H1 (cell line): Measurements from ENCODE around the gene SLC35F3. TPM values are rescaled to one million over a fixed set of nuclear protein-coding genes. Genes with fewer than 3 reads are reported as not detected.

Experiments
- CTCF ChIA-PET: fragments of 300-600 bp; sonication (Branson Sonifier 250); formaldehyde crosslinking; loops from one replicate; lab custom pipeline; 2021; ENCODE audit not compliant: partially characterized antibody; lab: Charles Lee
- POLR2A ChIA-PET: fragments of 300-600 bp; sonication (Branson Sonifier 250); formaldehyde crosslinking; loops from one replicate; lab custom pipeline; 2021; ENCODE audit warnings: inconsistent platforms; ENCODE audit not compliant: partially characterized antibody; lab: Charles Lee
- DNase-seq, 2 experiments: peaks; one replicate each; pipeline versions ENCODE4 v3.0.0 to v3.0.0-alpha.2; 2010 to 2022; ENCODE audit warnings: low spot score in 2 of 2, low read depth in 1 of 2, mixed read lengths in 1 of 2
- FAIRE-seq: peaks from 2 replicates; lab custom pipeline; 2011; peaks lifted over from hg19 to GRCh38; lab: Jason Lieb, UNC
- H2AFZ ChIP-seq: 2 replicates; pipeline ENCODE4 v1.8.1; 2012; ENCODE audit warnings: low read length, inconsistent platforms
- H2AK5ac ChIP-seq: 2 replicates; pipeline ENCODE4 v1.6.1; 2013; ENCODE audit warnings: low read depth, low read length
- H2BK120ac ChIP-seq: replicated peaks from 2 replicates; pipeline ENCODE3; 2013; ENCODE audit warnings: low read depth, low read length, inconsistent platforms
- H2BK12ac ChIP-seq: 2 replicates; pipeline ENCODE4 v1.6.1; 2013; ENCODE audit warnings: low read depth, low read length
- H2BK15ac ChIP-seq: 2 replicates; pipeline ENCODE4 v1.6.1; 2013; ENCODE audit warnings: low read length
- H2BK20ac ChIP-seq: 2 replicates; pipeline ENCODE4 v1.6.1; 2013; ENCODE audit warnings: low read length
- H2BK5ac ChIP-seq: 2 replicates; pipeline ENCODE4 v1.6.1; 2013; ENCODE audit warnings: low read depth, low read length
- H3K14ac ChIP-seq: 2 replicates; pipeline ENCODE4 v1.6.1; 2013; ENCODE audit warnings: inconsistent platforms; ENCODE audit not compliant: insufficient read length
- H3K18ac ChIP-seq: 2 replicates; pipeline ENCODE4 v1.6.1; 2013; ENCODE audit warnings: low read length; ENCODE audit errors: extremely low read depth
- H3K23ac ChIP-seq: 2 replicates; pipeline ENCODE4 v1.6.1; 2013; ENCODE audit warnings: inconsistent platforms; ENCODE audit not compliant: insufficient read length
- H3K23me2 ChIP-seq: 2 replicates; pipeline ENCODE4 v1.6.1; 2013; ENCODE audit warnings: low read depth, low read length
- H3K27ac ChIP-seq: 2 replicates; pipeline ENCODE4 v1.6.1; 2011; ENCODE audit warnings: low read depth, low read length, inconsistent platforms
- H3K27me3 ChIP-seq, 4 experiments: replicated peaks in 1 of 4; 1 replicate in 1 of 4; 2 replicates in 3 of 4; pipeline versions ENCODE4 v1.6.1 to v1.8.1; 2011 to 2013; ENCODE audit warnings: low read length in 3 of 4, mild to moderate bottlenecking in 3 of 4, inconsistent platforms in 2 of 4, mixed read lengths in 2 of 4, moderate library complexity in 1 of 4; ENCODE audit not compliant: control insufficient read depth in 3 of 4, insufficient read depth in 3 of 4; ENCODE audit errors: extremely low read depth in 1 of 4
- H3K36me3 ChIP-seq, 4 experiments: 2 replicates each; pipeline versions ENCODE4 v1.6.1 to v1.8.1; 2011 to 2013; ENCODE audit warnings: mild to moderate bottlenecking in 4 of 4, low read length in 3 of 4, moderate library complexity in 2 of 4, control low read depth in 1 of 4, inconsistent platforms in 1 of 4; ENCODE audit not compliant: insufficient read depth in 4 of 4, control insufficient read depth in 2 of 4
- H3K4ac ChIP-seq: replicated peaks from 2 replicates; pipeline ENCODE3; 2013; ENCODE audit warnings: low read length, low read depth, mixed read lengths, inconsistent platforms; ENCODE audit not compliant: insufficient read length
- H3K4me1 ChIP-seq, 4 experiments: replicated peaks in 1 of 4; 1 replicate in 1 of 4; 2 replicates in 3 of 4; pipeline versions ENCODE4 v1.6.1 to v1.8.1; 2011 to 2013; ENCODE audit warnings: low read length in 3 of 4, inconsistent platforms in 2 of 4, mixed read lengths in 1 of 4; ENCODE audit not compliant: insufficient read depth in 4 of 4, control insufficient read depth in 3 of 4
- H3K4me2 ChIP-seq, 2 experiments: 2 replicates each; pipeline versions ENCODE4 v1.6.1 to v1.8.1; 2011 to 2013; ENCODE audit warnings: low read depth in 2 of 2, low read length in 2 of 2, control low read depth in 1 of 2, inconsistent platforms in 1 of 2, mild to moderate bottlenecking in 1 of 2; ENCODE audit not compliant: insufficient read depth in 1 of 2
- H3K4me3 ChIP-seq, 4 experiments: fragments of 200-600, 300-600 bp in 1 of 4; sonication (generic), shearing (Covaris generic), sonication (Bioruptor Twin) in 1 of 4; 2 replicates each; pipeline versions ENCODE4 v1.5.1 to v1.8.1; 2011 to 2016; ENCODE audit warnings: low read length in 4 of 4, low read depth in 3 of 4, control low read depth in 2 of 4, inconsistent platforms in 2 of 4, mild to moderate bottlenecking in 2 of 4, mixed read lengths in 1 of 4, moderate library complexity in 1 of 4; ENCODE audit not compliant: insufficient read depth in 2 of 4; ENCODE audit errors: extremely low read depth in 1 of 4
- H3K56ac ChIP-seq: replicated peaks from 2 replicates; pipeline ENCODE3; 2013; ENCODE audit warnings: low read depth, mild to moderate bottlenecking, mixed read lengths, low read length, inconsistent platforms; ENCODE audit not compliant: insufficient read length
- H3K79me1 ChIP-seq: 2 replicates; pipeline ENCODE4 v1.6.1; 2013; ENCODE audit warnings: low read depth, low read length, control low read depth
- H3K79me2 ChIP-seq, 2 experiments: 2 replicates each; pipeline versions ENCODE4 v1.6.1 to v1.8.1; 2012 to 2013; ENCODE audit warnings: low read length in 2 of 2, mild to moderate bottlenecking in 2 of 2, inconsistent platforms in 1 of 2; ENCODE audit not compliant: insufficient read depth in 2 of 2, control insufficient read depth in 1 of 2
- H3K9ac ChIP-seq, 4 experiments: replicated peaks in 1 of 4; 1 replicate in 1 of 4; 2 replicates in 3 of 4; pipeline versions ENCODE4 v1.6.1 to v1.8.1; 2011 to 2013; ENCODE audit warnings: low read depth in 3 of 4, low read length in 3 of 4, control low read depth in 2 of 4, mild to moderate bottlenecking in 2 of 4, moderate library complexity in 2 of 4, inconsistent platforms in 1 of 4; ENCODE audit errors: extremely low read depth in 1 of 4
- H3K9me3 ChIP-seq, 2 experiments: 2 replicates each; pipeline versions ENCODE4 v1.6.1 to v1.8.1; 2012 to 2013; ENCODE audit warnings: mild to moderate bottlenecking in 2 of 2, moderate library complexity in 2 of 2, control low read depth in 1 of 2, inconsistent platforms in 1 of 2, low read depth in 1 of 2, low read length in 1 of 2, mixed read lengths in 1 of 2; ENCODE audit not compliant: insufficient read depth in 2 of 2
- H4K20me1 ChIP-seq, 2 experiments: replicated peaks in 1 of 2; 2 replicates each; pipeline versions ENCODE3 to v1.8.1; 2011 to 2013; ENCODE audit warnings: inconsistent platforms in 2 of 2, low read length in 2 of 2, mild to moderate bottlenecking in 1 of 2; ENCODE audit not compliant: insufficient read depth in 2 of 2, control insufficient read depth in 1 of 2
- H4K5ac ChIP-seq: 2 replicates; pipeline ENCODE4 v1.6.1; 2013; ENCODE audit warnings: low read length, low read depth, mixed read lengths, inconsistent platforms; ENCODE audit not compliant: insufficient read length
- H4K8ac ChIP-seq: 2 replicates; pipeline ENCODE4 v1.8.0; 2013; ENCODE audit warnings: mild to moderate bottlenecking, moderate library complexity, low read length, inconsistent platforms; ENCODE audit not compliant: insufficient read depth; ENCODE audit errors: extremely low read depth
- H4K91ac ChIP-seq: replicated peaks from 2 replicates; pipeline ENCODE3; 2013; ENCODE audit warnings: low read length, mixed read lengths, inconsistent platforms; ENCODE audit not compliant: insufficient read length
- FOSL1 ChIP-seq: IDR thresholded peaks from 2 replicates; pipeline ENCODE4 v1.6.1; 2011; ENCODE audit warnings: mild to moderate bottlenecking, low read depth, low read length, moderate library complexity; ENCODE audit not compliant: insufficient read depth
- SAP30 ChIP-seq: fragments of 300-600 bp; sonication (generic); IDR thresholded peaks from 2 replicates; pipeline ENCODE4 v1.7.1; 2012; ENCODE audit warnings: low read length, moderate library complexity, mild to moderate bottlenecking, inconsistent platforms; ENCODE audit not compliant: insufficient read depth, insufficient replicate concordance
- SRF ChIP-seq: IDR thresholded peaks from 2 replicates; pipeline ENCODE4 v1.6.1; 2011; ENCODE audit warnings: mild to moderate bottlenecking, low read depth, low read length, moderate library complexity
- TBP ChIP-seq: IDR thresholded peaks from 2 replicates; pipeline ENCODE4 v1.6.1; 2011; ENCODE audit warnings: low read depth, low read length, improper control_type of control experiment
- ZNF274 ChIP-seq: IDR thresholded peaks from 2 replicates; pipeline ENCODE4 v1.7.0; 2012; ENCODE audit warnings: low read length, borderline replicate concordance; ENCODE audit errors: extremely low read depth
- WGBS, 2 experiments: shearing (Covaris generic) in 1 of 2; methylation state at CpG; one replicate each; pipeline versions ENCODE4 v1.1.6 to v1.1.7; 2013 to 2015; ENCODE audit warnings: low lambda C conversion rate in 2 of 2, mixed read lengths in 2 of 2, inconsistent platforms in 1 of 2, low coverage in 1 of 2, missing lambda C conversion rate in 1 of 2; ENCODE audit not compliant: insufficient replicate concordance in 2 of 2, insufficient coverage in 1 of 2, insufficient read length in 1 of 2; ENCODE audit errors: extremely low coverage in 1 of 2, missing lambda C conversion rate in 1 of 2; 5-methylcytosine and 5-hydroxymethylcytosine counted together
- polyA plus RNA-seq, 7 experiments: library from polyadenylated mRNA; depleted of rRNA in 3 of 7; stranded (reverse) in 5 of 7; unstranded in 2 of 7; fragments of >200 nt in 5 of 7; fragments of 200-250 nt in 2 of 7; gene quantifications; 1 replicate in 5 of 7; 2 replicates in 1 of 7; 4 replicates in 1 of 7; pipeline versions ENCODE4 v1.2.1 to v1.2.3, GENCODE V29; 2011 to 2013; ENCODE audit warnings: missing spikeins in 2 of 7, mixed read lengths in 2 of 7
- total RNA-seq: library from RNA; stranded (reverse); fragmentation: NEBNext Ultra II Directional; extraction: Animal tissue kit (Norgen Biotek cat#: 25700); gene quantifications from 2 replicates; pipeline ENCODE4 v1.2.1, GENCODE V29; 2021

The SLC35F3 gene
- total and polyA plus RNA-seq, 2 of the 8 experiments (the other 6 are each of a cell fraction or from before 2014, with no cell fraction given), result 0.78 to 1.2 TPM

- no peak overlapping the region for H3K23ac ChIP-seq
- no peak for DNase-seq
These were observed 322.3 kb downstream of the SLC35F3 start for GRCh38 chr1:234226819-234227165.

More at GRCh38 chr1:234226819-234227165, 322.3 kb downstream of the SLC35F3 start:
- H4K91ac ChIP-seq, result peak overlapping the region; percentile 23
- H3K4me3 ChIP-seq, result no peak overlapping the region; a peak in 1 of 8 replicates
- H3K23me2 ChIP-seq, result no peaks in the 10 kb centered on the region
- peak overlapping the region; percentile 40; the same call in 1 of the 2 replicates for H2BK12ac ChIP-seq
- peak overlapping the region; percentile 93 for H3K4ac ChIP-seq
- no peaks in the 10 kb centered on the region for H3K36me3 ChIP-seq
- H4K20me1 ChIP-seq, result no peaks in the 10 kb centered on the region
- H2BK120ac ChIP-seq, result peak overlapping the region; percentile 58
- no peak overlapping the region for H3K14ac ChIP-seq
- 95% methylated on average over 10 of the region's 10 CpGs; no CpG with 5 or more reads in 1 of the 2 experiments for WGBS, 2 experiments
- no peak for TF ChIP-seq SAP30
- TF ChIP-seq SRF, result no peak
- TF ChIP-seq FOSL1, result no peak
- TF ChIP-seq ZNF274, result no peak
- no peak for TF ChIP-seq TBP
- H3K4me2 ChIP-seq, result peak overlapping the region in 1 of 2 experiments; percentile 17; a peak in 2 of 4 replicates
- no peak overlapping the region for H3K27ac ChIP-seq
- CTCF ChIA-PET, result interaction anchor here (1.1 to 3.8 kb wide), 8 partner anchors 9 to 92 kb away, joined by 3 to 22 read pairs (median 4); no protein-coding TSS in a partner anchor
- peaks cover 2 to 13% (median 9%) of the 10 kb centered on the region in 4 experiments for H3K4me1 ChIP-seq
- no peaks in the 10 kb centered on the region for H3K79me2 ChIP-seq
- 0 out of 2 replicates have a peak overlapping the region, but pooled peaks have one; percentile 1 for H2AK5ac ChIP-seq
- H4K5ac ChIP-seq, result peak overlapping the region; percentile 44
- H3K79me1 ChIP-seq, result no peaks in the 10 kb centered on the region
- no peak overlapping the region for H3K56ac ChIP-seq
- H4K8ac ChIP-seq, result peak overlapping the region; percentile 58; the same call in 1 of the 2 replicates
- FAIRE-seq, result no peak
- peak overlapping the region; percentile 41; the same call in 1 of the 2 replicates for H2BK20ac ChIP-seq
- H2BK5ac ChIP-seq, result peak overlapping the region; percentile 41; the same call in 1 of the 2 replicates
- H3K27me3 ChIP-seq, result no peaks in the 10 kb centered on the region; a peak in 1 of 7 replicates
- H2AFZ ChIP-seq, result no peak overlapping the region
- H2BK15ac ChIP-seq, result no peak overlapping the region
- no peak overlapping the region; a peak in 1 of 7 replicates for H3K9ac ChIP-seq
- H3K9me3 ChIP-seq, result no peaks in the 10 kb centered on the region
- POLR2A ChIA-PET, result interaction anchor here (2.8 kb wide), 1 partner anchor 11 kb away, joined by 6 read pairs; no protein-coding TSS in a partner anchor
- H3K18ac ChIP-seq, result peak overlapping the region; percentile 3; the same call in 1 of the 2 replicates
